Measurements from ENCODE around the gene NCSTN.

The NCSTN gene

GRCh38 chr1:160407839-160408801 lies 64.9 kb downstream of the NCSTN start:
- DNase-seq = no peak
